ENCODE measurements around the gene RXRA.

The RXRA gene

GRCh38 chr9:134410835-134411217, 84.6 kb downstream of the RXRA start:
- FAIRE-seq = no peak

GRCh38 chr9:134411440-134412297, 85.4 kb downstream of the RXRA start:
- DNase-seq (ENCODE audit: insufficient read length, low spot score) = no peak
- TF ChIP-seq SPI1 (IDR thresholded peaks at IDR 0.05; ENCODE audit: low read depth, low read length) = no peak
- no peak for TF ChIP-seq POLR2AphosphoS5 (IDR thresholded peaks at IDR 0.05; ENCODE audit: low read depth, low read length)
- TF ChIP-seq PAX5 (IDR thresholded peaks at IDR 0.05; ENCODE audit: insufficient read depth, low read length, severe bottlenecking) = no peak
- no peak for TF ChIP-seq TAF1 (IDR thresholded peaks at IDR 0.05; ENCODE audit: low read depth, low read length)
- no peak for TF ChIP-seq POU2F2 (IDR thresholded peaks at IDR 0.05; ENCODE audit: low read depth, low read length)
- no peak for TF ChIP-seq POLR2A (IDR thresholded peaks at IDR 0.05; ENCODE audit: low read depth, low read length)
- FAIRE-seq = no peak

More at GRCh38 chr9:134410835-134411217, 84.6 kb downstream of the RXRA start:
- DNase-seq (ENCODE audit: insufficient read length, low spot score) = no peak
- no peak for TF ChIP-seq POLR2AphosphoS5 (IDR thresholded peaks at IDR 0.05; ENCODE audit: low read depth, low read length)
- TF ChIP-seq SPI1 (IDR thresholded peaks at IDR 0.05; ENCODE audit: low read depth, low read length) = no peak

GRCh38 chr9:134412298-134412711, 86.0 kb downstream of the RXRA start:
- TF ChIP-seq SPI1 (IDR thresholded peaks at IDR 0.05; ENCODE audit: low read depth, low read length) (no peak), POLR2A (IDR thresholded peaks at IDR 0.05; ENCODE audit: low read depth, low read length) (no peak), POU2F2 (IDR thresholded peaks at IDR 0.05; ENCODE audit: low read depth, low read length) (no peak), PAX5 (IDR thresholded peaks at IDR 0.05; ENCODE audit: insufficient read depth, low read length, severe bottlenecking) (no peak)
- DNase-seq (ENCODE audit: insufficient read length, low spot score) (no peak), FAIRE-seq (no peak)

GRCh38 chr9:134413112-134413715, 87.0 kb downstream of the RXRA start:
- TF ChIP-seq POLR2A (IDR thresholded peaks at IDR 0.05; ENCODE audit: low read depth, low read length) (no peak), SPI1 (IDR thresholded peaks at IDR 0.05; ENCODE audit: low read depth, low read length) (no peak), POU2F2 (IDR thresholded peaks at IDR 0.05; ENCODE audit: low read depth, low read length) (no peak), TAF1 (IDR thresholded peaks at IDR 0.05; ENCODE audit: low read depth, low read length) (no peak), POLR2AphosphoS5 (IDR thresholded peaks at IDR 0.05; ENCODE audit: low read depth, low read length) (no peak), PAX5 (IDR thresholded peaks at IDR 0.05; ENCODE audit: insufficient read depth, low read length, severe bottlenecking) (no peak)

GRCh38 chr9:134413890-134414623, 87.8 kb downstream of the RXRA start:
- FAIRE-seq (no peak), DNase-seq (ENCODE audit: insufficient read length, low spot score) (no peak)
- TF ChIP-seq POLR2AphosphoS5 (IDR thresholded peaks at IDR 0.05; ENCODE audit: low read depth, low read length) (no peak), TAF1 (IDR thresholded peaks at IDR 0.05; ENCODE audit: low read depth, low read length) (no peak), PAX5 (IDR thresholded peaks at IDR 0.05; ENCODE audit: insufficient read depth, low read length, severe bottlenecking) (no peak), SPI1 (IDR thresholded peaks at IDR 0.05; ENCODE audit: low read depth, low read length) (no peak), POU2F2 (IDR thresholded peaks at IDR 0.05; ENCODE audit: low read depth, low read length) (no peak), POLR2A (IDR thresholded peaks at IDR 0.05; ENCODE audit: low read depth, low read length) (no peak)

More at GRCh38 chr9:134413112-134413715, 87.0 kb downstream of the RXRA start:
- FAIRE-seq (no peak), DNase-seq (ENCODE audit: insufficient read length, low spot score) (no peak)

GRCh38 chr9:134414900-134415425, 88.7 kb downstream of the RXRA start:
- no peak for TF ChIP-seq SPI1 (IDR thresholded peaks at IDR 0.05; ENCODE audit: low read depth, low read length)
- no peak for TF ChIP-seq POLR2AphosphoS5 (IDR thresholded peaks at IDR 0.05; ENCODE audit: low read depth, low read length)
- TF ChIP-seq POU2F2 (IDR thresholded peaks at IDR 0.05; ENCODE audit: low read depth, low read length) = no peak
- TF ChIP-seq PAX5 (IDR thresholded peaks at IDR 0.05; ENCODE audit: insufficient read depth, low read length, severe bottlenecking) = no peak
- TF ChIP-seq POLR2A (IDR thresholded peaks at IDR 0.05; ENCODE audit: low read depth, low read length) = no peak
- TF ChIP-seq TAF1 (IDR thresholded peaks at IDR 0.05; ENCODE audit: low read depth, low read length) = no peak
- DNase-seq (ENCODE audit: insufficient read length, low spot score) (no peak), FAIRE-seq (no peak)

- TF ChIP-seq POU2F2 (IDR thresholded peaks at IDR 0.05; ENCODE audit: low read depth, low read length) (no peak), TAF1 (IDR thresholded peaks at IDR 0.05; ENCODE audit: low read depth, low read length) (no peak), PAX5 (IDR thresholded peaks at IDR 0.05; ENCODE audit: insufficient read depth, low read length, severe bottlenecking) (no peak), SPI1 (IDR thresholded peaks at IDR 0.05; ENCODE audit: low read depth, low read length) (no peak), POLR2AphosphoS5 (IDR thresholded peaks at IDR 0.05; ENCODE audit: low read depth, low read length) (no peak), POLR2A (IDR thresholded peaks at IDR 0.05; ENCODE audit: low read depth, low read length) (no peak)
- FAIRE-seq = no peak
- no peak for DNase-seq (ENCODE audit: insufficient read length, low spot score)
These were observed 90.2 kb downstream of the RXRA start for GRCh38 chr9:134416385-134417015.

GRCh38 chr9:134418354-134418753, 92.1 kb downstream of the RXRA start:
- DNase-seq (ENCODE audit: insufficient read length, low spot score) (no peak), FAIRE-seq (no peak)
- TF ChIP-seq POLR2A (IDR thresholded peaks at IDR 0.05; ENCODE audit: low read depth, low read length) (no peak), SPI1 (IDR thresholded peaks at IDR 0.05; ENCODE audit: low read depth, low read length) (no peak)

Data from GM12891 (cell line).